Panc1 (cell line): Measurements from ENCODE around the gene TRIM28. TPM values are rescaled to one million over a fixed set of nuclear protein-coding genes. Genes with fewer than 3 reads are reported as not detected.

ENCODE experiments used
- ATAC-seq: fragments of 200-7000 bp; cut with Tn5 transposase; 2 replicates; pipeline ENCODE4 v1.9.1; 2020; ENCODE audit warnings: mild to moderate bottlenecking, moderate library complexity
- BruUV-seq: library from RNA; stranded (reverse); fragments of 400-500 nt; replicated peaks from 2 replicates; lab custom pipeline; 2021; lab: Mats Ljungman, UMichigan
- CTCF ChIA-PET: fragments of 300-600 bp; sonication (Branson Sonifier 250); formaldehyde crosslinking; loops from one replicate; lab custom pipeline; 2022; ENCODE audit warnings: antibody characterized with exemption; lab: Charles Lee
- POLR2A ChIA-PET: fragments of 300-600 bp; sonication (Branson Sonifier 250); formaldehyde crosslinking; loops from one replicate; lab custom pipeline; 2022; ENCODE audit warnings: antibody characterized with exemption; lab: Charles Lee
- DNase-seq: peaks from one replicate; pipeline ENCODE4 v3.0.0-alpha.2; 2010; ENCODE audit warnings: low read depth, low spot score
- H3K27ac ChIP-seq: 2 replicates; pipeline ENCODE4 v1.5.1; 2011; ENCODE audit warnings: mild to moderate bottlenecking, low read length, inconsistent platforms
- H3K27me3 ChIP-seq: fragments of 200-500 bp; sonication (Bioruptor generic); 2 replicates; pipeline ENCODE4 v1.6.0; 2014; ENCODE audit warnings: low read length, inconsistent platforms; ENCODE audit not compliant: control insufficient read depth, insufficient read depth
- H3K36me3 ChIP-seq: fragments of 200-500 bp; sonication (Bioruptor generic); 2 replicates; pipeline ENCODE4 v1.5.1; 2014; ENCODE audit warnings: inconsistent platforms, mild to moderate bottlenecking, low read length, moderate library complexity; ENCODE audit not compliant: control insufficient read depth, insufficient read depth
- H3K4me1 ChIP-seq: 2 replicates; pipeline ENCODE4 v1.5.1; 2011; ENCODE audit warnings: inconsistent platforms, mild to moderate bottlenecking, low read length, moderate library complexity; ENCODE audit not compliant: control insufficient read depth, insufficient read depth
- H3K4me3 ChIP-seq, 2 experiments: 2 replicates each; pipeline ENCODE4 v1.5.1; 2011 to 2012; ENCODE audit warnings: low read depth in 2 of 2, low read length in 2 of 2, mild to moderate bottlenecking in 2 of 2, inconsistent platforms in 1 of 2, moderate library complexity in 1 of 2
- H3K9me3 ChIP-seq: fragments of 200-500 bp; sonication (Bioruptor generic); 2 replicates; pipeline ENCODE4 v1.5.1; 2014; ENCODE audit warnings: low read depth, mild to moderate bottlenecking, inconsistent platforms, low read length, moderate library complexity; ENCODE audit not compliant: control insufficient read depth, insufficient read depth
- POLR2AphosphoS5 ChIP-seq: IDR thresholded peaks from 2 replicates; pipeline ENCODE4 v1.6.1; 2012; ENCODE audit warnings: mild to moderate bottlenecking, low read depth, low read length, moderate library complexity
- REST ChIP-seq, 2 experiments: IDR thresholded peaks; 2 replicates each; pipeline ENCODE4 v1.6.1; 2011 to 2012; ENCODE audit warnings: low read depth in 2 of 2, control low read depth in 1 of 2, low read length in 1 of 2, mild to moderate bottlenecking in 1 of 2, moderate library complexity in 1 of 2; ENCODE audit not compliant: insufficient read depth in 1 of 2
- SIN3A ChIP-seq: IDR thresholded peaks from 2 replicates; pipeline ENCODE4 v1.6.1; 2012; ENCODE audit warnings: low read depth, mild to moderate bottlenecking, low read length, moderate library complexity, borderline replicate concordance; ENCODE audit not compliant: insufficient read depth
- TCF7L2 ChIP-seq: IDR thresholded peaks from 2 replicates; pipeline ENCODE4 v1.6.1; 2011; ENCODE audit warnings: mild to moderate bottlenecking, low read depth, low read length, inconsistent platforms
- in situ Hi-C: cut with HindIII; loops from 2 replicates; pipeline ENCODE4 v1.10.0; 2016; ENCODE audit warnings: low sequenced_read_pairs, low pct_unique_long_range_greater_than_20kb
- intact Hi-C: fragments of 100-400 bp; cut with micrococcal nuclease; formaldehyde crosslinking; loops from one replicate; pipeline ENCODE4 v1.10.0; 2022; ENCODE audit not compliant: unreplicated experiment
- total RNA-seq: library from RNA; stranded (reverse); gene quantifications from one replicate; pipeline ENCODE4 v1.2.1, GENCODE V29; 2021; ENCODE audit not compliant: unreplicated experiment
- TF ChIP-seq, protein P1 (sequence below): fragments of 450-650 bp; IDR thresholded peaks from 2 replicates; pipeline ENCODE4 v1.5.1; 2017; ENCODE audit warnings: mild to moderate bottlenecking

The TRIM28 gene
- total RNA-seq, 1 experiment from 2014 or later, result 767 TPM

- BruUV-seq, result no TSS peak
- in situ Hi-C loops (no loop called here), intact Hi-C loops (no loop called here)
- ATAC-seq, result peak; percentile 1
- Histone ChIP-seq H3K4me1 (peaks cover 22% of the 10 kb centered on the region), H3K27ac (peak overlapping the region; percentile 82), H3K36me3 (peaks cover 3% of the 10 kb centered on the region; the same call in 1 of the 2 replicates), H3K27me3 (no peaks in the 10 kb centered on the region), H3K4me3 (no peak overlapping the region), H3K9me3 (no peaks in the 10 kb centered on the region)
- ChIA-PET CTCF (interaction anchor here (0.5 to 0.6 kb wide), 2 partner anchors 8 to 692 kb away, joined by 5 to 6 read pairs; no protein-coding TSS in a partner anchor), POLR2A (interaction anchor here (0.6 to 1.0 kb wide), 3 partner anchors 19 to 40 kb away, joined by 3 to 4 read pairs (median 3); partner anchors contain the start of gene TRIM28)
- TF ChIP-seq, protein P1, sequence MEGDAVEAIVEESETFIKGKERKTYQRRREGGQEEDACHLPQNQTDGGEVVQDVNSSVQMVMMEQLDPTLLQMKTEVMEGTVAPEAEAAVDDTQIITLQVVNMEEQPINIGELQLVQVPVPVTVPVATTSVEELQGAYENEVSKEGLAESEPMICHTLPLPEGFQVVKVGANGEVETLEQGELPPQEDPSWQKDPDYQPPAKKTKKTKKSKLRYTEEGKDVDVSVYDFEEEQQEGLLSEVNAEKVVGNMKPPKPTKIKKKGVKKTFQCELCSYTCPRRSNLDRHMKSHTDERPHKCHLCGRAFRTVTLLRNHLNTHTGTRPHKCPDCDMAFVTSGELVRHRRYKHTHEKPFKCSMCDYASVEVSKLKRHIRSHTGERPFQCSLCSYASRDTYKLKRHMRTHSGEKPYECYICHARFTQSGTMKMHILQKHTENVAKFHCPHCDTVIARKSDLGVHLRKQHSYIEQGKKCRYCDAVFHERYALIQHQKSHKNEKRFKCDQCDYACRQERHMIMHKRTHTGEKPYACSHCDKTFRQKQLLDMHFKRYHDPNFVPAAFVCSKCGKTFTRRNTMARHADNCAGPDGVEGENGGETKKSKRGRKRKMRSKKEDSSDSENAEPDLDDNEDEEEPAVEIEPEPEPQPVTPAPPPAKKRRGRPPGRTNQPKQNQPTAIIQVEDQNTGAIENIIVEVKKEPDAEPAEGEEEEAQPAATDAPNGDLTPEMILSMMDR, result no peak
- TF ChIP-seq TCF7L2 (no peak), SIN3A (no peak), POLR2AphosphoS5 (no peak), REST (IDR thresholded peaks at IDR 0.05; ENCODE audit: insufficient read depth in 1 of 2, low read depth in 2 of 2, low read length in 1 of 2) (no peak)
- DNase-seq, result no peak
These were observed 30.6 kb upstream of the TRIM28 start for GRCh38 chr19:58513213-58513693.

GRCh38 chr19:58513694-58514563 lies 29.9 kb upstream of the TRIM28 start:
- TF ChIP-seq TCF7L2 (no peak), REST (IDR thresholded peaks at IDR 0.05; ENCODE audit: insufficient read depth in 1 of 2, low read depth in 2 of 2, low read length in 1 of 2) (no peak), POLR2AphosphoS5 (peak; percentile 93), SIN3A (peak; percentile 57; the same call in 1 of the 2 replicates)
- TF ChIP-seq, protein P1, result peak; percentile 100
- BruUV-seq, result no TSS peak
- in situ Hi-C loops, result no loop called here
- peak overlapping the region; percentile 38 to 70 for H3K4me3 ChIP-seq
- intact Hi-C loops, result no loop called here
- ATAC-seq (peak; percentile 87), DNase-seq (peak; percentile 70)
- peaks cover 26% of the 10 kb centered on the region for H3K4me1 ChIP-seq
- H3K9me3 ChIP-seq, result no peaks in the 10 kb centered on the region
- peak overlapping the region; percentile 93 for H3K27ac ChIP-seq
- H3K36me3 ChIP-seq, result peaks cover 3% of the 10 kb centered on the region; the same call in 1 of the 2 replicates
- H3K27me3 ChIP-seq, result no peaks in the 10 kb centered on the region
- ChIA-PET CTCF (interaction anchor here (0.5 to 0.7 kb wide), 4 partner anchors 9 to 692 kb away, joined by 5 to 7 read pairs (median 6); no protein-coding TSS in a partner anchor), POLR2A (interaction anchor here (0.6 to 1.0 kb wide), 3 partner anchors 18 to 39 kb away, joined by 3 to 4 read pairs (median 3); partner anchors contain the start of gene TRIM28)
